Posterior vena cava (tissue), 2 donors: ENCODE measurements around the gene SMAD5. TPM values are rescaled to one million over a fixed set of nuclear protein-coding genes. Genes with fewer than 3 reads are reported as not detected.

Experiments
- total RNA-seq, 2 donors: library from RNA; stranded (reverse); fragmentation: NEBNext Ultra II Directional; extraction: Animal tissue kit (Norgen Biotek cat#: 25700); gene quantifications; one replicate each; pipeline ENCODE4 v1.2.1, GENCODE V29; 2021
- donor health status: DM: yes; HTN: yes; CAD: no.
- donor health status: DM: yes; HTN: yes; CAD: no.

SMAD5 gene
- total RNA-seq, 2 donors from 2014 or later, result 71.0 to 79.2 TPM

Other genes starting within 250 kb of the SMAD5 start
- not detected for gene IL9, start 237.0 kb upstream of the SMAD5 start, total RNA-seq
- not detected for gene LECT2, start 177.9 kb upstream of the SMAD5 start, total RNA-seq
- gene TGFBI, start 103.9 kb upstream of the SMAD5 start, total RNA-seq, result 100 to 1,000 TPM; 173 to 286 TPM
- not detected for gene SMIM32, start 60.3 kb downstream of the SMAD5 start, total RNA-seq
- not detected for gene TRPC7, start 232.7 kb downstream of the SMAD5 start, total RNA-seq